ENCODE results near the gene HMX1. TPM values are rescaled to one million over a fixed set of nuclear protein-coding genes. Genes with fewer than 3 reads are reported as not detected.

Gene HMX1
- total RNA-seq = not detected

- DNase-seq = no peak
These were observed at the start of gene HMX1 for GRCh38 chr4:8871417-8872401. Gene HMX1 (minus strand): TSS chr4:8871839. CDS start chr4:8871614, 225 bp downstream.

- no peak for DNase-seq
These were observed 49.3 kb upstream of the HMX1 start for GRCh38 chr4:8920969-8921368.

DNA sequence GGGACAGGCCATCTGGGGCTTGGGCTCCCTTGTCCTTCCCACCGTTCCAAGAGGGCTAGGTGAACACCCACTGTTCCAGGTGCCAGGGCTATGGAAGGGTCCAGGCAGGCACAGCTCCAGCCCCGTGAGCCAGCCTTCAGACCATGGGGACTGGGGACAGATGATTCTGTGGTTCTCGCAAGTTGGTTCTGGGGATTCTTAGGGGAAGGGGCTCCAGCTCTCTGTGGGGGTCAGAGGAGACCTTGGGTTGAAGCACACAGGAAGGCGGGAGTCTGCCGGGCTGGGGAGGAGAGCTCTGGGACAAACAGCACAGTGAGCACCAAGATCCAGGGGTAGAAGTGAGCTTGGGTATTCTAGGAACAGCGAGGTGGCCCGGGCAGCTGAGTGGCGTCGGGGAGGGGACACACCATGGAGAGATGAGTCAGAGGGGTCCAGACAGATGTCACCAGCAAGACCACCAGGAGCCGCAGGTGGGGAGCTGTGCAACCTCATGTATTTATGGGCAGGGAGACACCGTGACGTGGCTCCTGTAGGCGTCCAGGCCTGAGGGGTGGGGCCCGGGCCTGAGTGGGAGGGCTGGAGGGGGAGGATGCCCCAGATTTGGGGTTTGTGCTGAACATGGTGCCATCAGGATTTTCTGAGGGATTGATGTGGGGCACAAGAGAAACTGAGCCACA is 48.8 kb upstream of the HMX1 start:
- no peak for DNase-seq

GRCh38 chr4:8919651-8920288 is 48.1 kb upstream of the HMX1 start:
- no peak for DNase-seq

GRCh38 chr4:8917868-8918783 is 46.5 kb upstream of the HMX1 start:
- peak; percentile 40 for DNase-seq

DNA sequence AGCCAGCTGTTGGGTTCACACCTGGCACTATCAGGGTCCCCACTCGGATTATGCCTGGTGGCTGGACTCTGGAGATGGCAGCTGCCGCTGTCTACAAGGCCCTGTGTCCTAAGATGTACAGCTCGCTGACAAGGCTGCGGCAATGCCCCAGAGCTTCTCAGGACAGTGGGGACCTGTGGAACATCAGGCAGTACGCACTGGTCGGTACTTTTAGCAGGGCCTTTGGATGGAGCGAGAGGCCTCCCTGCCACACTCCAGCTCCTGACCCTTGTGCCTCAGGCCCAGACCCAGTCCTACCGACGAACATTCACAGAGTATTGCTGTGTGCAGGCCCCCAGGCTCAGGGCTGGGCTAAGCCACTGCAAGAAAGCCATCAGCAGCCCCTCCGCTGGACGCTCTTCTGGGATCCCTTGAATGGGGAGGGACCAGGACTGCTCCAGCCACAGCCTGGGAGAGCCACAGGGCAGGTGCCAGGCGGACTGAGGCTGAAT is 45.7 kb upstream of the HMX1 start:
- no peak for DNase-seq

GRCh38 chr4:8916906-8917305 is 45.3 kb upstream of the HMX1 start:
- DNase-seq = no peak

DNA sequence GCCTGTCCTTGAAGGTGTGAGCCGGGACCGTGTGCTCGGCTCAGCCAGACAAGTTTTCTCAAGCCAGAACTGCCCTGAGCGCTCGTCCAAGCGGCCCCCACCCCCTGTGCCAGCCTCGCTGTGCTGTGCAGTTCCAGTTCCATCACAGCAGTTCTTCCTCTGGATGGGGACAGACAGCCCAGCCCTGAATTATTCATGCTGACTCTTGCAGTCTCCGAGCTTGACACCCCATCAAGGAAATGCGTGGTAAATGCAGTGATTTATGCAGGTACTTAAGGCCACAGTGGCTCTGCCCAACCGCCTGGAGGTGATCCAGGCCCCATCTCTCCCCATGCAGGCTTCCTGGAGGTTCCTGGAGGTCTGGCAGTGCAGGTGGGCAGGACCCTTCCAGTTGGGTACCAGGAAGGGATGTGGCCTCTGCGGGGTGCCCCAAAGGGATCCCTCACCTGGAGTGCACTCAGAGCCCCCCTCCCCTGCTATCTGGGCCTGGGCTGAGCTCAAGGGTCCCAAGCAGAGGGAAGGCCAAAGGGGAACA is 44.8 kb upstream of the HMX1 start:
- DNase-seq = no peak

DNA sequence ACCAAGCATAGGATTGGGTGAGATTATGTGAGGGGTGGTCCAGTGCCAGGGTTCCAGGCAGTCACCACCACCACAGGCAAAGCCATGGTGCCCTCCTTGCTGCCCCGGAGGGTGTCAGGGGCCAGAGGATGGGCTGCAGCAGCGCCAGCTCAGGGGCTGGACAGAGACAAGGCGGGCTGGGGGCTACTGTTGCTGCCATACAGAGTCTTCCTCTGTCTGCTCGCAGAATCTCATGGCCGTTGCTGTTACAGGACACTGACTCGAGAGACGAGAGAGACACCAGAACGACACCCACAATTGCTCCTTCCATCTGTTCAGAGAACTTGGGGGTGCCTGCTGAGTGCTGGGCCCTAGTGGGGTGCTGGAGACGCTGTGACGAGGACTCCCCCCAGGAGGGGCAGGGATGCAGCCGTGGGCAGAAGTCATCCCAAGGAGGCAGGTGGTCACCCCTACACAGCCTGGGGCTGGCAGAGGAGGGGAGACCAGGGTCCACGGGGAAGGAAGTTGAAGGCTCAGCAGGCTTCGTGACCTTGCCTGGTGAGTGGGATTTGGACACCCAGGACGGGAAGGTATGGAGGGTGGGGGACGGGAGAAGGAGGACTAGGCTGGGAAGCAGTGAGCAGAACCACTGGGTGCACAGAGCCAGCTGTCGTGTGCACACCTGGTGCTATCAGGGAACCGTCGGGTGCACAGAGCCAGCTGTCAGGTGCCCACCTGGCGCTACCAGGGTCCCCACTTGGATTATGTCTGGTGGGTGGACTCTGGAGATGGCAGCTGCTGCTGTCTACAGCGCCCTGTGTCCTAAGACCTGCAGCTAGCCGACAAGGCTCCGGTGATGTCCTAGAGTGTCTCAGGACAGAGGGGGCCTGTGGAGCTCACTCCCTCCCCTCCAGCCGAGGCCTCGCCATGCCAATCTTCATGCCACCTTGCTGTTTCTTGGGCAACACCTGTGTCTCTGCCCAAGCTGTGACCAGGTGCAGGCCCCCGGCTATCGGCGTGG is 43.9 kb upstream of the HMX1 start:
- no peak for DNase-seq

- DNase-seq = no peak
These were observed 43.0 kb upstream of the HMX1 start for GRCh38 chr4:8914461-8915171.

DNA sequence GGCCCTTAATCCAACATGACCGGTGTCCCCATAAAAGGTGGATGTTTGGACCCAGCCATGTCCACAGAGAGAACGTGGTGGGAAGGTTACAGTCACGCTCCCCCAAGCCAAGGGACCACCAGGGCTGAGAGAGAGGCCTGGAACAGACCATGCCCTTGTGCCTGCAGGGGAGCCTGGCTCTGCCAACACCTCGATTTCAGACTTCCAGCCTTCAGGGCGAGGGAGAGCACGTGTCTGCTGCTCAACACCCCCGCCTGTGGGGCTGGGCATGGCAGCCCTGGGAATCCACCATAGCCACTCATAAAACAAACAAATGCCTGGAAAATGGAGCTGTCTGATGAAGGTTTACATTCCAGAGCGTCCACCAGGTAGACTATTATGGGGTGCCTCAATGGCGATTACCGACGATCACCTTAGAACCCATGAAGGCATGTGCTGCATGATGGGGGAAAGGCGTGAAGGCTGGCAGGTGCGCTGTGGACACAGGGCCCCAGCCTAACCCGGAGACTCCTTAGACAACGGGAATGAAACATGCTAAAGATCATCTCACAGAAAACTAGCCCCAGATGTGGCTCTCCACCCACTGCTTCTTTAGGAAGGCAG is 42.3 kb upstream of the HMX1 start:
- DNase-seq = no peak

DNA sequence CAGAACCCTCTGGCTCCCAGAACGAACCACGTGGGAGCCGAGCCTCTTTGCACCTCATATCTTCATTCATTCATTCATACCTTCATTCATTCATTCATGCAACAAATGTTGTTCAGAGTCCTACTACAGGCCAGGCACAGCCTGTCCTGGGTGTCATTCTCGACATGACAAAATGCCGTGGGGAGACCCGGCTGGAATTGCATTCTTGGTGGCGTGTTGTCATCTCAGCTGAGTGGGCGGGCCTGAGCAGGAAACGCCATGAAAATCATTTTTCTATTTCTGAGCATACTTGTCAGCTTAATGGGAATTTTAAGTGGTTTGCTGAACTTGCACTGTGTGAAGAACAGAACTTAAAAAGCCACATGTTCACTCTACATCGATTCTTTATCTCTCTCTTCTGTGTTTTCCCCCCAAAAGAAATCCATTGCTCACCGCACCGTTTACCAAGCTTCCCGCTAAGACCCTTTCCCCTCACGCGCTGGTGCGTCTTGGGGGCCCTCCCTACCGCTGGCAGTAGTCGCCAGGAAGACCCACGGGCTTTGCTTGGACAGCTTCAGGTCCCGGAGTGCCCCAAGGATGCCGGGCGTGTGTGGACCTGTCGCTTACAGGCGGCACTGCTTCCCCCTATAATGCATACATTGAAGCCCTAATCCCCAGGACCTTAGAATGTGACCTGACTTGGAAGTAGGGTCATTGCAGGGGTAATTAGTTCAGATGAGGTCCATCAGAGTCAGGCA is 41.6 kb upstream of the HMX1 start:
- DNase-seq = no peak

GRCh38 chr4:8912506-8912905 is 40.9 kb upstream of the HMX1 start:
- no peak for DNase-seq

DNA sequence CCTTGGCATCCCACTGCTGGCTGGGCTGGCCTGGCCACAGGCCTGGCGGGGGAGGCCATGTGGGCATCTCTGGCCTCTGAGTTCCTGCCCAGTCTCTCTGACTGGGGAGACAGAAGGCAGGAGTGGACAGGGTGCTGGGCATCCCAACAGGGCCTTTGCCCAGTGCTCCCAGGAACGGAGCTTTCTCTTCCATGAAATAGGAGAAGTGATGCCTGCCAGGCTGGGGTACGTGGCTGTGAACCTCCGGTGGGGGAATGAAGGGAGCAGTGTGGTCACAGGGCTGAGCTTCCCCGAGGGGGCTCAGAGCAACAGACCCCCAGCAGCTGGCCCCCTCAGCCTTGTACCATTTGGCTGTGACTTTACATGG is 40.4 kb upstream of the HMX1 start:
- no peak for DNase-seq

DNA sequence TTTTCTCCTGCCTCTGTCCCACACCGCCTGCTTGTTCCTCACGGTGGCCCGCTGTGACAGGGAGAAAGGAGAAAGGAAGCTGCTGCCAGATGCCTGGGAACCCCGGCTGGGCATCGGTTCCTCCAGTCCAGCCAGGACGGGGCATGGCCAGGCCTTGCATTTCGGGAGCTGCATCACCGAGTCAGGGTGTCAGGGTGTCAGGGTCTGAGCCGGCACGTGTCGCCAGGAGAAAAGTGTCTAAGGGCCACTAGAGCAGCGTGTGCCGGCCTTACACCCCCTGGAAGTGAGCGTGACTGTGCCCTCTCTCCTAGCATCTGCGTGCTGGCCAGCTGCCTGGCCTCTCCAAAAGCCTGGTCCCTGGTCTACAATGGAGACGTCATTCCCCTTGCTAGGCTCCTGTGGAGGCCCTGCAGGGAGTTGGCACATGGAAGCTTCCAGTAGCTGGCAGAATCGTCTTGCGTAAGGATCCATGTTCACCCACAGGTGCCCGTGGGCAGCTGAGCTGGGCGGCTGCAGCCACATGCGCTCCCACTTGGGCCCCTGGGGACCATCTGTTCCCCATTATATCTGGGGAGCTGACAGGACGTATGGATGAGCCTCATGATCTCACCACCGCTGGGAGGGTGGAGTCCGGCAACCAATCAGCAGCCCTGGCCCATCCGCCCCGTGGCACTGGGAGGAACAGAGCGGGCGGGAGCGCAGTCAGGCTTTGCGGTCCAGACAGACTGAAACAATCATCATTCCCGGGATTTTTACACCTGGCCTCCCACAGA is 39.9 kb upstream of the HMX1 start:
- no peak for DNase-seq

GRCh38 chr4:8910822-8911315 is 39.2 kb upstream of the HMX1 start:
- DNase-seq = no peak

DNA sequence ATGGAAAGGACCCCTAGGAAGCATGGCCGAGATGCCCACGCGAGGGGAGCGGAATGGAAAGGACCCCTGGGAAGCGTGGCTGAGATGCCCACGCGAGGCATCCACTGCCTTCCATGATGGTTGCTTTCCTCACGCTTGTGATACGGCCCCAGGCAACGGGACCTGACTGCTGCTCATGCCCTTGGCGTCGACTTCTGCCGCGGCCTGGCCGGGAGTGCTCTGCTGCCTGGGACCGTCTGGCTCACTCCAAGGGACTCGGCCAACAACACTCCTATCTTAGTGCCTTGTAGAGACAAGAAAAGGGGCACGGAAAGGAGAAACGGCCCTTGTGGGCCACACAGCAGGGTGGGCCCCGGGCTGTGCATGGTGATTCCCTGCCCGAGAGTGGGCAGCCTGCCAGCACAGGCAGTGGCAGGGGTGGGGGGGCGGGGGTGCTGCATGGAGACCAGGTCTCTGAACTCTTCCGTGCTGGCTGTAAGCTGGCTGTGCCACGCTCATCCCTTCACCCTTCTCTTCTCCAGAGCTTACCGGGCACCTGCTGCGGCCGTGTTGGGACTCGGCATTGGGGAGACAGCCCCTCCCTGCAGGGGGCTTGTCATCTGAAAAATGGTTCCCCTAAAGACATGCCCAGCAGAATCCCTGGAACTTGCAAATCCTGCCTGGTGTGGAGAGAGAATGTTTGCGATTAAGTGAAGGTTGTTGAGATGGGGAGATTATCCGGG is 38.6 kb upstream of the HMX1 start:
- no peak for DNase-seq
